GM12878 (cell line): Measurements from ENCODE around the gene LRRC19. TPM values are rescaled to one million over a fixed set of nuclear protein-coding genes. Genes with fewer than 3 reads are reported as not detected.

Source experiments
- ATAC-seq: fragments of 200-7000 bp; cut with Tn5 transposase; 3 replicates; pipeline ENCODE4 v1.9.1; 2020; ENCODE audit warnings: mild to moderate bottlenecking, moderate library complexity
- BruUV-seq: library from RNA; stranded (reverse); fragments of 400-500 nt; replicated peaks from 2 replicates; lab custom pipeline; 2021; lab: Mats Ljungman, UMichigan
- CTCF ChIA-PET: fragments of 300-600 bp; sonication (Branson Sonifier 250); formaldehyde crosslinking; extraction: SDS; loops from one replicate; lab custom pipeline; 2021; ENCODE audit warnings: inconsistent platforms; lab: Yijun Ruan, JAX
- POLR2A ChIA-PET: fragments of 350-600 bp; formaldehyde crosslinking; extraction: SDS; loops from one replicate; lab custom pipeline; 2021; ENCODE audit warnings: inconsistent platforms; lab: Charles Lee
- RAD21 ChIA-PET: fragments of 300-600 bp; sonication (Branson Sonifier 250); formaldehyde crosslinking; loops from one replicate; lab custom pipeline; 2023; ENCODE audit warnings: antibody characterized with exemption; ENCODE audit not compliant: unreplicated experiment; lab: Charles Lee
- SMC1A ChIA-PET: fragments of 300-600 bp; sonication (Branson Sonifier 250); formaldehyde crosslinking; loops from one replicate; lab custom pipeline; 2023; ENCODE audit not compliant: unreplicated experiment, uncharacterized antibody; lab: Charles Lee
- DNase-seq: peaks from one replicate; pipeline ENCODE4 v3.0.0-alpha.2; 2011; ENCODE audit warnings: low read depth, low spot score
- FAIRE-seq: peaks from 3 replicates; lab custom pipeline; 2011; peaks lifted over from hg19 to GRCh38; lab: Jason Lieb, UNC
- H2AFZ ChIP-seq: 2 replicates; pipeline ENCODE4 v1.6.0; 2011; ENCODE audit warnings: low read depth, low read length, control low read depth; ENCODE audit not compliant: control insufficient read depth
- H3K27ac ChIP-seq: 2 replicates; pipeline ENCODE4 v1.5.1; 2011; ENCODE audit warnings: control low read depth; ENCODE audit not compliant: control insufficient read depth, insufficient read depth
- H3K27me3 ChIP-seq, 2 experiments: replicated peaks in 1 of 2; 2 replicates each; pipeline versions ENCODE4 v1.6.0 to v1.6.1; 2011; ENCODE audit warnings: low read length in 1 of 2; ENCODE audit not compliant: control insufficient read depth in 2 of 2, insufficient read depth in 2 of 2
- H3K36me3 ChIP-seq, 2 experiments: 2 replicates each; pipeline ENCODE4 v1.5.1; 2011; ENCODE audit warnings: low read length in 1 of 2; ENCODE audit not compliant: control insufficient read depth in 2 of 2, insufficient read depth in 2 of 2
- H3K4me1 ChIP-seq: 2 replicates; pipeline ENCODE4 v1.6.1; 2011; ENCODE audit warnings: mild to moderate bottlenecking, low read length, moderate library complexity, mixed read lengths; ENCODE audit not compliant: control insufficient read depth, insufficient read depth
- H3K4me2 ChIP-seq: 2 replicates; pipeline ENCODE4 v1.6.0; 2011; ENCODE audit warnings: control low read depth; ENCODE audit not compliant: control insufficient read depth, insufficient read depth
- H3K4me3 ChIP-seq: fragments of 200-600 bp; sonication (generic); 2 replicates; pipeline ENCODE4 v1.5.1; 2016
- H3K79me2 ChIP-seq: 2 replicates; pipeline ENCODE4 v1.6.0; 2011; ENCODE audit warnings: low read length; ENCODE audit not compliant: control insufficient read depth, insufficient read depth
- H3K9ac ChIP-seq: 2 replicates; pipeline ENCODE4 v1.8.0; 2011; ENCODE audit warnings: low read length, control low read depth, mixed read lengths; ENCODE audit not compliant: control insufficient read depth, insufficient read depth
- H3K9me3 ChIP-seq: replicated peaks from 3 replicates; pipeline ENCODE4 v1.5.1; 2011; ENCODE audit warnings: mild to moderate bottlenecking, low read length; ENCODE audit not compliant: control insufficient read depth, insufficient read depth
- H4K20me1 ChIP-seq: 2 replicates; pipeline ENCODE4 v1.6.0; 2011; ENCODE audit not compliant: control insufficient read depth, insufficient read depth
- CEBPB ChIP-seq, 2 experiments: fragments of 150-350 bp in 1 of 2; IDR thresholded peaks; 2 replicates each; pipeline ENCODE4 v1.6.1; 2012 to 2014; ENCODE audit warnings: low read depth in 2 of 2, low read length in 2 of 2, borderline replicate concordance in 1 of 2, inconsistent platforms in 1 of 2
- CUX1 ChIP-seq: IDR thresholded peaks from 2 replicates; pipeline ENCODE4 v1.6.1; 2012; ENCODE audit warnings: improper control_type of control experiment, low read depth, low read length; ENCODE audit not compliant: insufficient replicate concordance
- FOXK2 ChIP-seq: fragments of 450-650 bp; IDR thresholded peaks from 2 replicates; pipeline ENCODE4 v1.6.1; 2017; ENCODE audit warnings: mild to moderate bottlenecking, moderate library complexity
- KDM1A ChIP-seq: fragments of 200-600 bp; sonication (generic); IDR thresholded peaks from 2 replicates; pipeline ENCODE4 v1.6.1; 2016; ENCODE audit warnings: borderline replicate concordance
- MEF2A ChIP-seq: IDR thresholded peaks from 2 replicates; pipeline ENCODE4 v1.6.1; 2011; ENCODE audit warnings: low read depth, mild to moderate bottlenecking, low read length, moderate library complexity; ENCODE audit not compliant: insufficient read depth
- NFIC ChIP-seq: IDR thresholded peaks from 2 replicates; pipeline ENCODE4 v1.6.1; 2012; ENCODE audit warnings: low read depth, mild to moderate bottlenecking, inconsistent platforms, low read length, moderate library complexity
- NFYB ChIP-seq: IDR thresholded peaks from 2 replicates; pipeline ENCODE4 v1.6.1; 2011; ENCODE audit warnings: low read depth, mild to moderate bottlenecking, low read length, improper control_type of control experiment, moderate library complexity; ENCODE audit not compliant: insufficient read depth
- PAX8 ChIP-seq: fragments of 450-650 bp; IDR thresholded peaks from 2 replicates; pipeline ENCODE4 v1.6.1; 2017; ENCODE audit warnings: mild to moderate bottlenecking, moderate library complexity
- RB1 ChIP-seq: fragments of 450-650 bp; formaldehyde crosslinking; IDR thresholded peaks from 2 replicates; pipeline ENCODE4 v1.6.1; 2017; ENCODE audit warnings: mild to moderate bottlenecking, borderline replicate concordance
- SPI1 ChIP-seq: IDR thresholded peaks from 2 replicates; pipeline ENCODE4 v1.6.1; 2011; ENCODE audit warnings: low read depth, mild to moderate bottlenecking, low read length, moderate library complexity, borderline replicate concordance; ENCODE audit not compliant: insufficient read depth
- ZBTB40 ChIP-seq: fragments of 450-650 bp; IDR thresholded peaks from 2 replicates; pipeline ENCODE4 v1.6.1; 2016; ENCODE audit warnings: mild to moderate bottlenecking, moderate library complexity, borderline replicate concordance
- WGBS: methylation state at CpG from one replicate; pipeline ENCODE4 v1.1.6; 2016; ENCODE audit warnings: low lambda C conversion rate; ENCODE audit not compliant: insufficient replicate concordance, insufficient coverage; ENCODE audit errors: missing lambda C conversion rate; 5-methylcytosine and 5-hydroxymethylcytosine counted together
- in situ Hi-C: fragments of 300-500 bp; cut with MboI; formaldehyde crosslinking; loops from 9 replicates; pipeline ENCODE4 v1.14.3; 2018; ENCODE audit warnings: mixed read lengths
- intact Hi-C: fragments of 100-400 bp; cut with micrococcal nuclease; formaldehyde crosslinking; loops from one replicate; pipeline ENCODE4 v1.14.2; 2022; ENCODE audit not compliant: unreplicated experiment
- polyA plus RNA-seq, 11 experiments: library from polyadenylated mRNA; depleted of rRNA in 4 of 11; unstranded in 6 of 11; stranded (reverse) in 5 of 11; fragments of >200 nt; fragmentation: Nextera tagmentation in 4 of 11; fragmentation: Illumina TruSeq in 1 of 11; extraction: Ambion mirVana in 4 of 11; extraction: Trizol in 1 of 11; gene quantifications; 1 replicate in 1 of 11; 2 replicates in 10 of 11; pipeline versions ENCODE4 v1.2.1 to v1.2.3, GENCODE V29; 2011 to 2016; ENCODE audit warnings: inconsistent platforms in 2 of 11, missing spikeins in 2 of 11, low read depth in 1 of 11
- total RNA-seq, 4 experiments: library from RNA; depleted of rRNA in 3 of 4; stranded (reverse); fragments of >200 nt in 3 of 4; fragmentation: Illumina TruSeq in 1 of 4; extraction: Trizol in 1 of 4; gene quantifications; 2 replicates each; pipeline versions ENCODE4 v1.2.1 to v1.2.3, GENCODE V29; 2013 to 2021
- TF ChIP-seq, protein P1 (sequence below): fragments of 450-650 bp; IDR thresholded peaks from 2 replicates; pipeline ENCODE4 v1.6.1; 2018; ENCODE audit warnings: mild to moderate bottlenecking, low read depth, moderate library complexity; ENCODE audit not compliant: partially characterized antibody

Gene LRRC19
- total and polyA plus RNA-seq, 10 of the 15 experiments (the other 5 are each of a cell fraction or from before 2014, with no cell fraction given): 0.02 to 0.20 (median 0.08) TPM; not detected in 6

DNA sequence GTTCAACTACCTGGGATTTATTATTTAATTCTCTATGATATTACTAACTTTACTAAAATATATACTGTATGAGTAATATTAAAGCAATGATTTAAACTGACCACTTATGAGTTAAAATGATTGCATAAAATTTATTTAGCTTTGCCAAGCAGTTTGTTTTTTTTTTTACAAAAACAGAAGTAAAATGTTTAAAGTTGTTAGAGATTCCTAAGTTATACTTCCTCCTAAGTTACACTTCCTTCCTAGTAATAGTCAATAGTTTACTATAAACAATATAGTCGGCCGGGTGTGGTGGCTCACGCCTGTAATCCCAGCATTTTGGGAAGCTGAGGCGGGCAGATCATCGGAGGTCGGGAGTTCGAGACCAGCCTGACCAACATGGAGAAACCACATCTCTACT is 23.7 kb upstream of the LRRC19 start:
- ATAC-seq (no peak), FAIRE-seq (no peak), DNase-seq (no peak)
- no peaks in the 10 kb centered on the region for H3K27me3 ChIP-seq
- no peaks in the 10 kb centered on the region for H4K20me1 ChIP-seq
- POLR2A ChIA-PET: interaction anchor here (0.9 kb wide), 1 partner anchor 11 kb away, joined by 3 read pairs; no protein-coding TSS in a partner anchor
- no peaks in the 10 kb centered on the region for H3K9me3 ChIP-seq
- H3K4me2 ChIP-seq: no peak overlapping the region
- WGBS: 98% methylated on average over 7 of the region's 7 CpGs
- no peak overlapping the region for H2AFZ ChIP-seq
- intact Hi-C loops: no loop called here
- no peak overlapping the region for H3K9ac ChIP-seq
- no peak overlapping the region for H3K27ac ChIP-seq
- RAD21 ChIA-PET: no interaction called here
- no peaks in the 10 kb centered on the region for H3K36me3 ChIP-seq
- in situ Hi-C loops: no loop called here
- SMC1A ChIA-PET: no interaction called here
- BruUV-seq: no TSS peak
- no peaks in the 10 kb centered on the region for H3K79me2 ChIP-seq
- CTCF ChIA-PET: interaction anchor here (0.9 kb wide), 1 partner anchor 26 kb away, joined by 3 read pairs; no protein-coding TSS in a partner anchor
- H3K4me3 ChIP-seq: no peak overlapping the region
- no peaks in the 10 kb centered on the region for H3K4me1 ChIP-seq
- TF ChIP-seq RB1 (no peak), SPI1 (no peak), KDM1A (no peak), MEF2A (no peak), CEBPB (IDR thresholded peaks at IDR 0.05; ENCODE audit: borderline replicate concordance in 1 of 2, low read depth in 2 of 2, low read length in 2 of 2) (no peak), NFYB (no peak), FOXK2 (no peak), PAX8 (no peak), ZBTB40 (no peak), CUX1 (no peak), NFIC (no peak)
- TF ChIP-seq, protein P1, sequence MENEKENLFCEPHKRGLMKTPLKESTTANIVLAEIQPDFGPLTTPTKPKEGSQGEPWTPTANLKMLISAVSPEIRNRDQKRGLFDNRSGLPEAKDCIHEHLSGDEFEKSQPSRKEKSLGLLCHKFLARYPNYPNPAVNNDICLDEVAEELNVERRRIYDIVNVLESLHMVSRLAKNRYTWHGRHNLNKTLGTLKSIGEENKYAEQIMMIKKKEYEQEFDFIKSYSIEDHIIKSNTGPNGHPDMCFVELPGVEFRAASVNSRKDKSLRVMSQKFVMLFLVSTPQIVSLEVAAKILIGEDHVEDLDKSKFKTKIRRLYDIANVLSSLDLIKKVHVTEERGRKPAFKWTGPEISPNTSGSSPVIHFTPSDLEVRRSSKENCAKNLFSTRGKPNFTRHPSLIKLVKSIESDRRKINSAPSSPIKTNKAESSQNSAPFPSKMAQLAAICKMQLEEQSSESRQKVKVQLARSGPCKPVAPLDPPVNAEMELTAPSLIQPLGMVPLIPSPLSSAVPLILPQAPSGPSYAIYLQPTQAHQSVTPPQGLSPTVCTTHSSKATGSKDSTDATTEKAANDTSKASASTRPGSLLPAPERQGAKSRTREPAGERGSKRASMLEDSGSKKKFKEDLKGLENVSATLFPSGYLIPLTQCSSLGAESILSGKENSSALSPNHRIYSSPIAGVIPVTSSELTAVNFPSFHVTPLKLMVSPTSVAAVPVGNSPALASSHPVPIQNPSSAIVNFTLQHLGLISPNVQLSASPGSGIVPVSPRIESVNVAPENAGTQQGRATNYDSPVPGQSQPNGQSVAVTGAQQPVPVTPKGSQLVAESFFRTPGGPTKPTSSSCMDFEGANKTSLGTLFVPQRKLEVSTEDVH: no peak
